NCI-H2227 (cell line): ENCODE results near the gene ADRA2B.

Experiments used
- DNase-seq: peaks from one replicate; lab custom pipeline; 2025; ENCODE audit not compliant: unreplicated experiment; lab: John Stamatoyannopoulos, UW

ADRA2B gene

GRCh38 chr2:96138179-96139145 lies 22.1 kb upstream of the ADRA2B start, which contains the start of gene ASTL:
Gene ASTL, minus strand, starts transcription at chr2:96138502. Its CDS starts 66 bp downstream, at chr2:96138436.
- DNase-seq, result no peak

- DNase-seq, result no peak
These were observed 21.2 kb upstream of the ADRA2B start for GRCh38 chr2:96137321-96138178.

- no peak for DNase-seq
These were observed 19.9 kb upstream of the ADRA2B start for GRCh38 chr2:96136129-96136720.

- DNase-seq, result no peak
These were observed 19.2 kb upstream of the ADRA2B start for GRCh38 chr2:96135621-96136020.

- no peak for DNase-seq
These were observed 18.8 kb upstream of the ADRA2B start for GRCh38 chr2:96135171-96135570.

GRCh38 chr2:96134421-96134820 lies 18.1 kb upstream of the ADRA2B start:
- no peak for DNase-seq

- DNase-seq, result no peak
These were observed 15.7 kb upstream of the ADRA2B start for GRCh38 chr2:96131813-96132745.

GRCh38 chr2:96131152-96131812 lies 14.9 kb upstream of the ADRA2B start:
- DNase-seq, result no peak

- DNase-seq, result no peak
These were observed 14.1 kb upstream of the ADRA2B start for GRCh38 chr2:96130483-96130882.

GRCh38 chr2:96129528-96130120 lies 13.3 kb upstream of the ADRA2B start:
- no peak for DNase-seq

- no peak for DNase-seq
These were observed 12.1 kb upstream of the ADRA2B start for GRCh38 chr2:96128456-96128855.

- DNase-seq, result no peak
These were observed 8.3 kb upstream of the ADRA2B start for GRCh38 chr2:96124406-96125265.

- no peak for DNase-seq
These were observed 7.6 kb upstream of the ADRA2B start for GRCh38 chr2:96123936-96124335.

GRCh38 chr2:96123290-96123689 lies 6.9 kb upstream of the ADRA2B start:
- DNase-seq, result no peak

- no peak for DNase-seq
These were observed 6.0 kb upstream of the ADRA2B start for GRCh38 chr2:96122391-96122790.

GRCh38 chr2:96121414-96121813 lies 5.0 kb upstream of the ADRA2B start:
- no peak for DNase-seq

GRCh38 chr2:96120991-96121390 lies 4.6 kb upstream of the ADRA2B start:
- no peak for DNase-seq

- no peak for DNase-seq
These were observed 3.8 kb upstream of the ADRA2B start for GRCh38 chr2:96120091-96120720.
